SU-DHL-6 (cell line): ENCODE data around the gene GPR4.

Experiments
- H2AFZ ChIP-seq: fragments of 200-600 bp; sonication (generic); 2 replicates; pipeline ENCODE4 v1.6.1; 2014; ENCODE audit warnings: low read depth, mild to moderate bottlenecking, moderate library complexity, mixed read lengths, antibody characterized with exemption, low read length; ENCODE audit not compliant: severe bottlenecking
- H3F3A ChIP-seq: fragments of 200-600 bp; shearing (Covaris generic); 2 replicates; pipeline ENCODE4 v1.6.0; 2016; ENCODE audit warnings: antibody characterized with exemption, mild to moderate bottlenecking; ENCODE audit not compliant: insufficient read depth
- H3K27ac ChIP-seq: fragments of 200-600 bp; sonication (generic); 2 replicates; pipeline ENCODE4 v1.5.1; 2016; ENCODE audit warnings: low read depth, mild to moderate bottlenecking, low read length, moderate library complexity, mixed read lengths
- H3K27me3 ChIP-seq: fragments of 200-600 bp; sonication (generic), shearing (Covaris generic); 2 replicates; pipeline ENCODE4 v1.6.0; 2014; ENCODE audit warnings: mild to moderate bottlenecking, low read length
- H3K36me3 ChIP-seq: fragments of 200-600 bp; sonication (generic); 2 replicates; pipeline ENCODE4 v1.6.1; 2014; ENCODE audit warnings: mild to moderate bottlenecking, low read length, mixed read lengths
- H3K4me2 ChIP-seq: fragments of 300-600, 200-600 bp; shearing (Covaris generic), sonication (generic); 2 replicates; pipeline ENCODE4 v1.6.0; 2014; ENCODE audit warnings: low read length, low read depth, mild to moderate bottlenecking; ENCODE audit not compliant: poor library complexity, severe bottlenecking
- H3K4me3 ChIP-seq: fragments of 200-600 bp; sonication (generic); 2 replicates; pipeline ENCODE4 v1.5.1; 2014; ENCODE audit warnings: antibody characterized with exemption, low read length, mild to moderate bottlenecking, mixed read lengths; ENCODE audit not compliant: insufficient read depth, poor library complexity, severe bottlenecking
- H3K79me2 ChIP-seq: fragments of 200-600 bp; sonication (generic); 2 replicates; pipeline ENCODE4 v1.6.1; 2014; ENCODE audit warnings: mild to moderate bottlenecking, low read length, moderate library complexity; ENCODE audit not compliant: insufficient read depth
- H3K9ac ChIP-seq: fragments of 200-600 bp; sonication (generic); 2 replicates; pipeline ENCODE4 v1.7.0; 2014; ENCODE audit warnings: mild to moderate bottlenecking, low read length
- H3K9me2 ChIP-seq: fragments of 200-600 bp; sonication (generic); replicated peaks from 2 replicates; pipeline ENCODE4 v1.6.1; 2014; ENCODE audit warnings: low read length; ENCODE audit not compliant: insufficient read depth
- H3K9me3 ChIP-seq: fragments of 200-600 bp; sonication (generic); 2 replicates; pipeline ENCODE4 v1.6.1; 2014; ENCODE audit warnings: low read length, mixed read lengths; ENCODE audit not compliant: insufficient read depth
- H4K20me1 ChIP-seq: fragments of 200-600 bp; sonication (generic); 2 replicates; pipeline ENCODE4 v1.6.1; 2014; ENCODE audit warnings: low read depth, mild to moderate bottlenecking, antibody characterized with exemption, low read length, moderate library complexity, mixed read lengths
- EZH2phosphoT487 ChIP-seq: fragments of 200-600 bp; sonication (generic), shearing (Covaris generic); conservative IDR thresholded peaks from 2 replicates; pipeline ENCODE4 v1.6.1; 2018; ENCODE audit warnings: mild to moderate bottlenecking, antibody characterized with exemption, low read length, moderate library complexity, mixed read lengths
- TF ChIP-seq, protein P1 (sequence below): fragments of 200-600 bp; sonication (generic); IDR thresholded peaks from one replicate; pipeline ENCODE4 v1.5.1; 2017; ENCODE audit warnings: antibody characterized with exemption, mild to moderate bottlenecking, low read length, moderate library complexity; ENCODE audit not compliant: insufficient read depth, poor library complexity, severe bottlenecking

Gene GPR4

DNA sequence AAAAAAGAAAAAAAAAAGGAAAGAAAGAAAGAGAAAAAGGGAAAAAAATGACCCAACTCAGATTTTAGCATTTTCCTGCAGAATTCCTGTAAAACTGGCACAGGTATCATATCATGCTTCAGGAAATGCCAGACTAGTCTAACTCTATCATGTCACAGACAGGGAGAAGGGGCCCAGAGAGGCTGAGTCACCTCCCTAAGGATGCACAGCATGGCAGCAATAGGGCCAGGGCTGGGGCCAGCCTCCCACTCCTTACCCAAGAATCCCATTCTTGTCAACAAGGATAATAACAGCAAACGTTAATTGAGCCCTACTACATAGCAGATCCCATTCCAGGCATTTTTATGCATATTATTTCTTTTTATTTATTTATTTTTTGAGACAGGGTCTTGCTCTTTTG is 8.5 kb downstream of the GPR4 start:
- Histone ChIP-seq H3K9ac (no peak overlapping the region), H3K27ac (no peak overlapping the region), H4K20me1 (no peaks in the 10 kb centered on the region), H3K4me2 (no peak overlapping the region), H3F3A (no peaks in the 10 kb centered on the region), H3K9me3 (no peaks in the 10 kb centered on the region), H3K79me2 (no peaks in the 10 kb centered on the region), H3K27me3 (no peaks in the 10 kb centered on the region), H3K36me3 (no peaks in the 10 kb centered on the region), H3K4me3 (no peak overlapping the region), H2AFZ (no peak overlapping the region), H3K9me2 (no peaks in the 10 kb centered on the region)
- TF ChIP-seq, protein P1, sequence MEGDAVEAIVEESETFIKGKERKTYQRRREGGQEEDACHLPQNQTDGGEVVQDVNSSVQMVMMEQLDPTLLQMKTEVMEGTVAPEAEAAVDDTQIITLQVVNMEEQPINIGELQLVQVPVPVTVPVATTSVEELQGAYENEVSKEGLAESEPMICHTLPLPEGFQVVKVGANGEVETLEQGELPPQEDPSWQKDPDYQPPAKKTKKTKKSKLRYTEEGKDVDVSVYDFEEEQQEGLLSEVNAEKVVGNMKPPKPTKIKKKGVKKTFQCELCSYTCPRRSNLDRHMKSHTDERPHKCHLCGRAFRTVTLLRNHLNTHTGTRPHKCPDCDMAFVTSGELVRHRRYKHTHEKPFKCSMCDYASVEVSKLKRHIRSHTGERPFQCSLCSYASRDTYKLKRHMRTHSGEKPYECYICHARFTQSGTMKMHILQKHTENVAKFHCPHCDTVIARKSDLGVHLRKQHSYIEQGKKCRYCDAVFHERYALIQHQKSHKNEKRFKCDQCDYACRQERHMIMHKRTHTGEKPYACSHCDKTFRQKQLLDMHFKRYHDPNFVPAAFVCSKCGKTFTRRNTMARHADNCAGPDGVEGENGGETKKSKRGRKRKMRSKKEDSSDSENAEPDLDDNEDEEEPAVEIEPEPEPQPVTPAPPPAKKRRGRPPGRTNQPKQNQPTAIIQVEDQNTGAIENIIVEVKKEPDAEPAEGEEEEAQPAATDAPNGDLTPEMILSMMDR: no peak
- TF ChIP-seq EZH2phosphoT487: no peak

DNA sequence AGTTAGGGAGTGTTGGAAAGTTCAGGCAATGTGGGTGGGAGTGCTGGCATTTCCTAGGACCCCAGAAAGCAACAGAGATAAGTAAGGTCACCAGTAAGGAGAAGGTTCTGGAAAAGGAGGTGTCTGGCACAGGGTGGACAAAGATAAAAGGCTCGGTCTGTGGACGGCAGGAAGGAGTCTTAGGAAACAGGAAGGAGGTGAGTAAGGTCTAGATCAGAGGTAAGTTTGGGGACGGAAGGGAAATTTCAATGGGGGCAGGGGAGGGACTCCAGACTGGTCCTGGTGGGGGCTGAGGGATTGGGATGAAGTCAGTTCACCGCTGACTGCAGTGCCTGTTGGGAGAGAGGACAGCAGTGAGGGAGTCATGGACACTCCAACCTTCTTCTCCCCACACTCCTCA is 9.6 kb downstream of the GPR4 start:
- no peaks in the 10 kb centered on the region for H3K9me2 ChIP-seq
- H3K36me3 ChIP-seq: no peaks in the 10 kb centered on the region
- H3K9ac ChIP-seq: no peak overlapping the region
- H3K27me3 ChIP-seq: no peaks in the 10 kb centered on the region
- H3K4me2 ChIP-seq: no peak overlapping the region
- H2AFZ ChIP-seq: no peak overlapping the region
- H4K20me1 ChIP-seq: no peaks in the 10 kb centered on the region
- no peaks in the 10 kb centered on the region for H3K79me2 ChIP-seq
- TF ChIP-seq EZH2phosphoT487: no peak
- TF ChIP-seq, protein P1: no peak
- no peak overlapping the region for H3K4me3 ChIP-seq
- no peak overlapping the region for H3K27ac ChIP-seq
- H3K9me3 ChIP-seq: no peaks in the 10 kb centered on the region
- H3F3A ChIP-seq: no peaks in the 10 kb centered on the region

DNA sequence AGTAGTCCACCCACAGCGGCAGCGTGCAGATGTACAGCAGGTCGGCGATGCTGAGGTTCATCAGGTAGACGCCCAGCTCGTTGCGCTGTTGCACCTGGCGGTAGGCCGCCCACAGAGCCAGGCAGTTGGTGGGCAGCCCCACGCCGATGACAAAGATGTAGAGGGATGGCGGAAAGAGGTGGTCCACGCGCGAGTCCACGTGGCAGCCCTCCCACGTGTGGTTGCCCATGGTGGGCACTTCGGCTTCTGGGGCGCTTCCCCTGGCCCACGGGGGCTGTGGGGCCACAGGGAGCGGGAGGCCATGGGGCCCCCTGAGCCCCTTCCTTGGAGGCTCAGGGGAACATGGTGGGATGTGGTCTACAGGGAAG is 10.4 kb downstream of the GPR4 start:
- Histone ChIP-seq H3K9me3 (no peaks in the 10 kb centered on the region), H3K27ac (no peak overlapping the region), H3K79me2 (no peaks in the 10 kb centered on the region), H3K9ac (no peak overlapping the region), H3K36me3 (no peaks in the 10 kb centered on the region), H3K9me2 (no peaks in the 10 kb centered on the region), H3K4me3 (no peak overlapping the region), H3K4me2 (no peak overlapping the region), H4K20me1 (no peaks in the 10 kb centered on the region), H2AFZ (no peak overlapping the region), H3F3A (no peaks in the 10 kb centered on the region), H3K27me3 (no peaks in the 10 kb centered on the region)
- no peak for TF ChIP-seq EZH2phosphoT487
- TF ChIP-seq, protein P1: no peak
